COR-L47 (cell line): ENCODE data around the gene ZSCAN20.

Source experiments
- DNase-seq: peaks from one replicate; lab custom pipeline; 2025; lab: John Stamatoyannopoulos, UW

The ZSCAN20 gene

GRCh38 chr1:33472269-33472980, at the start of gene ZSCAN20:
ZSCAN20 (plus strand) TSS chr1:33472645; CDS start chr1:33479289, 6,644 bp downstream.
- peak; percentile 99 for DNase-seq

GRCh38 chr1:33424205-33424604, 48.2 kb upstream of the ZSCAN20 start:
- DNase-seq, result no peak

- DNase-seq, result no peak
Measured at GRCh38 chr1:33424610-33425009, 47.8 kb upstream of the ZSCAN20 start.

- no peak for DNase-seq
Measured at GRCh38 chr1:33425900-33426299, 46.5 kb upstream of the ZSCAN20 start.

- DNase-seq, result no peak
Measured at GRCh38 chr1:33426916-33427315, 45.5 kb upstream of the ZSCAN20 start.

- DNase-seq, result no peak
Measured at GRCh38 chr1:33428661-33429060, 43.8 kb upstream of the ZSCAN20 start.

GRCh38 chr1:33429332-33429731, 43.1 kb upstream of the ZSCAN20 start:
- no peak for DNase-seq

- DNase-seq, result peak; percentile 15
Measured at GRCh38 chr1:33429856-33430691, 42.4 kb upstream of the ZSCAN20 start.

- DNase-seq, result peak; percentile 99
Measured at GRCh38 chr1:33430692-33431593, 41.5 kb upstream of the ZSCAN20 start, which contains the start of gene PHC2. PHC2 (minus strand) TSS chr1:33431095; CDS start chr1:33375539, 55,556 bp downstream.

GRCh38 chr1:33433509-33434362, 38.7 kb upstream of the ZSCAN20 start:
- no peak for DNase-seq

GRCh38 chr1:33434363-33434750, 38.1 kb upstream of the ZSCAN20 start:
- DNase-seq, result no peak

- no peak for DNase-seq
Measured at GRCh38 chr1:33435096-33435820, 37.2 kb upstream of the ZSCAN20 start.

- no peak for DNase-seq
Measured at GRCh38 chr1:33436557-33437285, 35.7 kb upstream of the ZSCAN20 start.

GRCh38 chr1:33438364-33439160, 33.9 kb upstream of the ZSCAN20 start:
- DNase-seq, result no peak

- no peak for DNase-seq
Measured at GRCh38 chr1:33439662-33440061, 32.8 kb upstream of the ZSCAN20 start.

- DNase-seq, result no peak
Measured at GRCh38 chr1:33441088-33441745, 31.2 kb upstream of the ZSCAN20 start.

GRCh38 chr1:33442141-33442540, 30.3 kb upstream of the ZSCAN20 start:
- DNase-seq, result no peak

GRCh38 chr1:33443080-33443704, 29.3 kb upstream of the ZSCAN20 start:
- DNase-seq, result no peak
